Vagina (tissue), 2 donors: ENCODE data around the gene PCNX2. TPM values are rescaled to one million over a fixed set of nuclear protein-coding genes. Genes with fewer than 3 reads are reported as not detected.

ENCODE experiments used
- DNase-seq, 2 donors: peaks; one replicate each; pipeline ENCODE4 v3.0.0-alpha.2; 2017; ENCODE audit errors: extremely low spot score in 2 of 2
- H3K27ac ChIP-seq: fragments of 200-600 bp; sonication (generic); one replicate; pipeline ENCODE4 v1.5.1; 2019
- H3K27me3 ChIP-seq: fragments of 200-600 bp; sonication (generic); one replicate; pipeline ENCODE4 v1.5.1; 2019
- H3K36me3 ChIP-seq, 2 donors: fragments of 200-600 bp; sonication (generic); one replicate each; pipeline ENCODE4 v1.5.1; 2017 to 2019
- H3K4me1 ChIP-seq: fragments of 200-600 bp; sonication (generic); one replicate; pipeline ENCODE4 v1.5.1; 2019
- H3K4me3 ChIP-seq, 2 donors: fragments of 200-600 bp; sonication (generic); 1 replicate in 1 of 2; 2 replicates in 1 of 2; pipeline ENCODE4 v1.5.1; 2016 to 2019
- H3K9me3 ChIP-seq: fragments of 200-600 bp; sonication (generic); one replicate; pipeline ENCODE4 v1.5.1; 2019
- CTCF ChIP-seq, 3 experiments: fragments of 450-650 bp in 2 of 3; fragments of 200-600 bp in 1 of 3; sonication (generic) in 1 of 3; IDR thresholded peaks; one replicate each; pipeline ENCODE4 v1.5.1; 2017 to 2019; ENCODE audit warnings: antibody characterized with exemption in 3 of 3, mild to moderate bottlenecking in 2 of 3, moderate library complexity in 2 of 3
- POLR2A ChIP-seq, 2 donors: fragments of 450-650 bp; IDR thresholded peaks; one replicate each; pipeline ENCODE4 v1.6.1; 2017; ENCODE audit warnings: antibody characterized with exemption in 2 of 2, mild to moderate bottlenecking in 2 of 2, moderate library complexity in 2 of 2
- POLR2AphosphoS5 ChIP-seq, 2 donors: sonication (generic); formaldehyde crosslinking; IDR thresholded peaks; one replicate each; pipeline ENCODE4 v1.9.0; 2017; ENCODE audit warnings: antibody characterized with exemption in 2 of 2, mild to moderate bottlenecking in 2 of 2, low read depth in 1 of 2; ENCODE audit not compliant: insufficient read depth in 1 of 2
- intact Hi-C: fragments of 100-400 bp; cut with DNase I; formaldehyde crosslinking; loops from one replicate; pipeline ENCODE4 v1.15.1; 2023
- total RNA-seq: library from RNA; depleted of rRNA; stranded (reverse); fragments of >200 nt; gene quantifications from one replicate; pipeline ENCODE4 v1.2.3, GENCODE V29; 2016

Gene PCNX2
- total RNA-seq, 1 donor from 2014 or later = 29.2 TPM

DNA sequence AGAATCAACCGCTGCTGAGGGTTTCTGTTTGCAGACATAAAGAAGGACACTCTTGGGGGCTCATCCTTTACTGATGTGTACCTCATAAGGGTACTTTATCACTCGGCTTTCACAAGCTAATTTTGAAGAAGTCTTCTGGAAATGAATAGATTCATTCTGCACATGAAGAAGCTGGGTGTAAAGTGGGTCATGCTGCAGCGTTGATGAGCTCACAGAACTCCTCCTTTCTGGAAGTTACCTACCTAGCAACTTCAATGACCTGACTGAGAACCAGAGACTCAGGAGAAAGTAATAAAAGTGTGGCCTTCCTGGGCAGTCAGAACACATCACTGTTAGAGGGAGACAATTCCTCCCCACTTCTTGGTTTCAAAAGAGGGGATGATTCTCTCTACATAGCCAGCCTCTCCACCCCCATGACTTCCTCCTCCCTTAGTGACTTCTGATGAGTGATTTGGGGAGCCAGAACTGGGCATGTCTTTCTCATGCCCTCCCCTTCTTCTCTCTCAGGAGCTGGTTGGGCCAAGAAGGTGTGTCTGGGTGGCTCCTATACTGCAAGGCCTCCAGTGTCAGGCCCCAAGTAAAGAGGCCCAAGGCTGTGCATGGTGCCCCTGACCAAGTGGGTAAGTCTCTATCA lies 27.0 kb downstream of the PCNX2 start:
- Histone ChIP-seq H3K36me3 (no peaks in the 10 kb centered on the region), H3K27ac (no peak overlapping the region), H3K27me3 (no peaks in the 10 kb centered on the region), H3K9me3 (no peaks in the 10 kb centered on the region), H3K4me1 (no peaks in the 10 kb centered on the region), H3K4me3 (no peak overlapping the region)
- no peak for DNase-seq
- TF ChIP-seq CTCF (IDR thresholded peaks at IDR 0.05) = no peak
- no peak for TF ChIP-seq POLR2AphosphoS5 (IDR thresholded peaks at IDR 0.05; ENCODE audit: insufficient read depth in 1 of 2, low read depth in 1 of 2)
- TF ChIP-seq POLR2A (IDR thresholded peaks at IDR 0.05) = no peak
- intact Hi-C loops = no loop called here

DNA sequence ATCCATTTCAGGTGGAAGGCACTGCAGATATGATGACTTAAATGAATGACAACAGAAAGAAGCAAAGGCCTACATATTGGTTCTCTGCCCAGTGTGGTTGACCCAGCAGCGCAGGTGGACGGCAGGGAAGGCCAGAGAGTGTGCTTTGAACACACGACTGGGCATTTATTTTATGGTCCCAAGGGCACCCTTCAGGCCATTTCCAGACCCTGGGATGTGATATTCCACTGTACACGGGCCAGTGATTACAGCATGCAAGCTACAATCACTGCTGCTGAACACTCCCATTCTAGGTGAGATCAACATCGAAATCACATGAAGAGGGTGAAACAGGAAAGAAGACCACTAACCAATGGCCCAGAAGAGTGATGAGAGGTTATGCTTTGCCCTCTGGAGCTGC lies 33.8 kb downstream of the PCNX2 start:
- no peaks in the 10 kb centered on the region for H3K4me1 ChIP-seq
- H3K9me3 ChIP-seq = no peaks in the 10 kb centered on the region
- no peak overlapping the region for H3K4me3 ChIP-seq
- no peak for DNase-seq
- intact Hi-C loops = no loop called here
- no peaks in the 10 kb centered on the region for H3K27me3 ChIP-seq
- no peak for TF ChIP-seq POLR2AphosphoS5 (IDR thresholded peaks at IDR 0.05; ENCODE audit: insufficient read depth in 1 of 2, low read depth in 1 of 2)
- TF ChIP-seq CTCF (IDR thresholded peaks at IDR 0.05) = no peak
- TF ChIP-seq POLR2A (IDR thresholded peaks at IDR 0.05) = no peak
- H3K27ac ChIP-seq = no peak overlapping the region
- peaks cover 0 to 20% of the 10 kb centered on the region in 2 donors for H3K36me3 ChIP-seq

DNA sequence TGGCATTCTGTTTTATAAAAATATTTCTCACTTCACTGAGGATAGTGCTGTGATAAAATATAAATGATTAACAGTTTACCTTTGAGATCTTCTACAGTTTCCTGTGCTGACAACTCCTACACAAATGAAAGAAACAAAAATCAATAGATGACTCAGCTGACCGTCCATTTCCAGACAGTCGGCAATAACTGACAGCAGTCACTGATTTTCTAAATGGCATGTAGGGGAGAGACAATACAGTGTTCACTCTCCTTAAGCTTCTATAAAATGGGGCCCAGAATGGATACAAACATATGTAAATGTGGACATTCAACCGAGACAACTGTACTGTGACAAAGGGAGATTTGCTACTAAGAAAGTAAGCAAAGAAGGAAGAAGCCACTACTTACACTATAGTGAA lies 34.3 kb downstream of the PCNX2 start:
- peaks cover 0 to 20% of the 10 kb centered on the region in 2 donors for H3K36me3 ChIP-seq
- H3K27ac ChIP-seq = no peak overlapping the region
- intact Hi-C loops = no loop called here
- no peak for DNase-seq
- H3K4me3 ChIP-seq = no peak overlapping the region
- H3K27me3 ChIP-seq = no peaks in the 10 kb centered on the region
- H3K4me1 ChIP-seq = no peaks in the 10 kb centered on the region
- no peak for TF ChIP-seq POLR2AphosphoS5 (IDR thresholded peaks at IDR 0.05; ENCODE audit: insufficient read depth in 1 of 2, low read depth in 1 of 2)
- TF ChIP-seq CTCF (IDR thresholded peaks at IDR 0.05) = no peak
- TF ChIP-seq POLR2A (IDR thresholded peaks at IDR 0.05) = no peak
- no peaks in the 10 kb centered on the region for H3K9me3 ChIP-seq

- no peaks in the 10 kb centered on the region for H3K27me3 ChIP-seq
- H3K4me3 ChIP-seq = no peak overlapping the region
- intact Hi-C loops = no loop called here
- H3K4me1 ChIP-seq = peaks cover 14% of the 10 kb centered on the region
- no peaks in the 10 kb centered on the region for H3K9me3 ChIP-seq
- H3K36me3 ChIP-seq = peaks cover 0 to 20% of the 10 kb centered on the region in 2 donors
- TF ChIP-seq POLR2AphosphoS5 (IDR thresholded peaks at IDR 0.05; ENCODE audit: insufficient read depth in 1 of 2, low read depth in 1 of 2) (no peak), POLR2A (IDR thresholded peaks at IDR 0.05) (no peak), CTCF (IDR thresholded peaks at IDR 0.05) (no peak)
- H3K27ac ChIP-seq = no peak overlapping the region
- no peak for DNase-seq
Observed at GRCh38 chr1:233257786-233258185, 37.7 kb downstream of the PCNX2 start.

GRCh38 chr1:233256789-233257188 lies 38.7 kb downstream of the PCNX2 start:
- no peaks in the 10 kb centered on the region for H3K9me3 ChIP-seq
- H3K27me3 ChIP-seq = no peaks in the 10 kb centered on the region
- H3K4me3 ChIP-seq = no peak overlapping the region
- no peak for DNase-seq
- TF ChIP-seq CTCF (IDR thresholded peaks at IDR 0.05) = no peak
- no peak for TF ChIP-seq POLR2A (IDR thresholded peaks at IDR 0.05)
- no peak for TF ChIP-seq POLR2AphosphoS5 (IDR thresholded peaks at IDR 0.05; ENCODE audit: insufficient read depth in 1 of 2, low read depth in 1 of 2)
- intact Hi-C loops = no loop called here
- peaks cover 0 to 17% of the 10 kb centered on the region in 2 donors for H3K36me3 ChIP-seq
- no peak overlapping the region for H3K27ac ChIP-seq
- peaks cover 15% of the 10 kb centered on the region for H3K4me1 ChIP-seq
